ENCODE measurements around the gene BACH2. TPM values are rescaled to one million over a fixed set of nuclear protein-coding genes. Genes with fewer than 3 reads are reported as not detected.

BACH2 gene
- polyA plus RNA-seq, 1 donor (not counting 4 experiments of a cell fraction or from before 2014, with no cell fraction given): 0.50 TPM

GRCh38 chr6:90226257-90226656 lies 70.4 kb downstream of the BACH2 start:
- Histone ChIP-seq H4K20me1 (ENCODE audit: control insufficient read depth, extremely low read depth, insufficient read depth, low read length) (no peaks in the 10 kb centered on the region), H3K4me3 (ENCODE audit: control insufficient read depth in 2 of 3, extremely low read depth in 1 of 3, insufficient read depth in 2 of 3, low read depth in 1 of 3, low read length in 3 of 3) (no peak overlapping the region), H3K9me3 (ENCODE audit: control insufficient read depth, low read depth, low read length) (peaks cover 3% of the 10 kb centered on the region), H3K27me3 (ENCODE audit: control insufficient read depth, extremely low read depth, insufficient read depth, low read length) (no peaks in the 10 kb centered on the region), H3K36me3 (ENCODE audit: control insufficient read depth in 2 of 2, extremely low read depth in 1 of 2, insufficient read depth in 2 of 2, low read length in 2 of 2) (no peaks in the 10 kb centered on the region), H3K4me2 (ENCODE audit: control insufficient read depth, extremely low read depth, insufficient read depth, low read depth, low read length) (no peak overlapping the region), H3K79me2 (ENCODE audit: control insufficient read depth, insufficient read depth, low read length) (no peaks in the 10 kb centered on the region), H2AFZ (ENCODE audit: control insufficient read depth, low read length) (no peak overlapping the region), H3K9me1 (ENCODE audit: control insufficient read depth, extremely low read depth, insufficient read depth, low read length) (no peaks in the 10 kb centered on the region), H3K27ac (ENCODE audit: control insufficient read depth, insufficient read depth, low read length) (no peak overlapping the region), H3K4me1 (ENCODE audit: control insufficient read depth, extremely low read depth, insufficient read depth, low read length) (peaks cover 5% of the 10 kb centered on the region), H3K9ac (ENCODE audit: control insufficient read depth, extremely low read depth, insufficient read depth, low read length) (no peak overlapping the region)
- DNase-seq (ENCODE audit: low read depth, low spot score): no peak
- peak; percentile 65 for FAIRE-seq
- dilution Hi-C loops (cut with MboI; ENCODE audit: extremely low pct_ligation_motif_present, low sequenced_read_pairs): no loop called here
- no peak for TF ChIP-seq CTCF (optimal IDR thresholded peaks at IDR 0.05 in 1 of 3, IDR thresholded peaks at IDR 0.05 in 1 of 3, conservative IDR thresholded peaks at IDR 0.05 in 1 of 3; ENCODE audit: extremely low read depth in 1 of 3, insufficient read depth in 2 of 3, low read length in 3 of 3)
- no peak for TF ChIP-seq EZH2 (IDR thresholded peaks at IDR 0.05; ENCODE audit: low read length)

- Histone ChIP-seq H3K9me3 (ENCODE audit: control insufficient read depth, low read depth, low read length) (peaks cover 3% of the 10 kb centered on the region), H2AFZ (ENCODE audit: control insufficient read depth, low read length) (no peak overlapping the region), H3K4me3 (ENCODE audit: control insufficient read depth in 2 of 3, extremely low read depth in 1 of 3, insufficient read depth in 2 of 3, low read depth in 1 of 3, low read length in 3 of 3) (no peak overlapping the region), H3K9me1 (ENCODE audit: control insufficient read depth, extremely low read depth, insufficient read depth, low read length) (no peaks in the 10 kb centered on the region), H3K27me3 (ENCODE audit: control insufficient read depth, extremely low read depth, insufficient read depth, low read length) (no peaks in the 10 kb centered on the region), H3K27ac (ENCODE audit: control insufficient read depth, insufficient read depth, low read length) (no peak overlapping the region), H3K4me1 (ENCODE audit: control insufficient read depth, extremely low read depth, insufficient read depth, low read length) (peaks cover 18% of the 10 kb centered on the region), H3K36me3 (ENCODE audit: control insufficient read depth in 2 of 2, extremely low read depth in 1 of 2, insufficient read depth in 2 of 2, low read length in 2 of 2) (no peaks in the 10 kb centered on the region), H3K9ac (ENCODE audit: control insufficient read depth, extremely low read depth, insufficient read depth, low read length) (no peak overlapping the region), H3K4me2 (ENCODE audit: control insufficient read depth, extremely low read depth, insufficient read depth, low read depth, low read length) (no peak overlapping the region), H4K20me1 (ENCODE audit: control insufficient read depth, extremely low read depth, insufficient read depth, low read length) (no peaks in the 10 kb centered on the region), H3K79me2 (ENCODE audit: control insufficient read depth, insufficient read depth, low read length) (no peaks in the 10 kb centered on the region)
- TF ChIP-seq EZH2 (IDR thresholded peaks at IDR 0.05; ENCODE audit: low read length) (no peak), CTCF (optimal IDR thresholded peaks at IDR 0.05 in 1 of 3, IDR thresholded peaks at IDR 0.05 in 1 of 3, conservative IDR thresholded peaks at IDR 0.05 in 1 of 3; ENCODE audit: extremely low read depth in 1 of 3, insufficient read depth in 2 of 3, low read length in 3 of 3) (no peak)
- FAIRE-seq: no peak
- DNase-seq (ENCODE audit: low read depth, low spot score): no peak
- dilution Hi-C loops (cut with MboI; ENCODE audit: extremely low pct_ligation_motif_present, low sequenced_read_pairs): no loop called here
These were observed 72.4 kb downstream of the BACH2 start for GRCh38 chr6:90224196-90224595.

Data from keratinocyte (primary cell).